Thoracic aorta (tissue), 2 donors: Measurements from ENCODE around the gene LRP2BP. TPM values are rescaled to one million over a fixed set of nuclear protein-coding genes. Genes with fewer than 3 reads are reported as not detected.

ENCODE experiments used
- ATAC-seq: fragments of 150-250 bp; one replicate; pipeline ENCODE4 v1.8.0; 2017; ENCODE audit warnings: low read depth; ENCODE audit not compliant: insufficient number of reproducible peaks, low FRiP score
- DNase-seq: peaks from one replicate; pipeline ENCODE4 v3.0.0-alpha.2; 2020; ENCODE audit warnings: low spot score
- H3K27ac ChIP-seq, 2 donors: fragments of 200-600 bp; sonication (generic); 1 replicate in 1 of 2; 2 replicates in 1 of 2; pipeline ENCODE4 v1.5.1; 2016; ENCODE audit warnings: mild to moderate bottlenecking in 2 of 2, moderate library complexity in 2 of 2
- H3K27me3 ChIP-seq: fragments of 200-600 bp; sonication (generic); replicated peaks from 2 replicates; pipeline ENCODE4 v1.6.0; 2016; ENCODE audit warnings: mild to moderate bottlenecking; ENCODE audit not compliant: insufficient read depth
- H3K36me3 ChIP-seq: fragments of 200-600 bp; sonication (generic); one replicate; pipeline ENCODE4 v1.5.1; 2016
- H3K4me1 ChIP-seq, 2 donors: fragments of 200-600 bp; sonication (generic); 1 replicate in 1 of 2; 2 replicates in 1 of 2; pipeline versions ENCODE4 v1.5.1 to v1.6.0; 2016; ENCODE audit warnings: low read depth in 2 of 2, mild to moderate bottlenecking in 1 of 2; ENCODE audit not compliant: control insufficient read depth in 1 of 2
- H3K4me3 ChIP-seq: fragments of 200-600 bp; sonication (generic); 2 replicates; pipeline ENCODE4 v1.5.1; 2016; ENCODE audit warnings: mild to moderate bottlenecking
- H3K9me3 ChIP-seq: fragments of 200-600 bp; sonication (generic); 2 replicates; pipeline ENCODE4 v1.5.1; 2016
- CTCF ChIP-seq: fragments of 200-600 bp; sonication (generic); IDR thresholded peaks from one replicate; pipeline ENCODE4 v1.5.1; 2019; ENCODE audit warnings: antibody characterized with exemption
- total RNA-seq, 2 donors: library from RNA; depleted of rRNA; stranded (reverse); fragments of >200 nt; gene quantifications; one replicate each; pipeline versions ENCODE4 v1.1.0 to v1.2.3, GENCODE V29; 2016

LRP2BP gene
- total RNA-seq, 2 donors from 2014 or later: 4.4 to 7.6 TPM

GRCh38 chr4:185421366-185422124 is 25.8 kb upstream of the LRP2BP start:
- Histone ChIP-seq H3K9me3 (no peaks in the 10 kb centered on the region), H3K27me3 (no peaks in the 10 kb centered on the region), H3K27ac (no peak overlapping the region), H3K36me3 (peaks cover 10% of the 10 kb centered on the region), H3K4me1 (peaks cover 22 to 45% of the 10 kb centered on the region in 2 donors), H3K4me3 (no peak overlapping the region)
- no peak for DNase-seq
- TF ChIP-seq CTCF: no peak
- ATAC-seq: no peak

- no peak for TF ChIP-seq CTCF
- no peaks in the 10 kb centered on the region for H3K9me3 ChIP-seq
Measured at GRCh38 chr4:185416955-185417354, 21.2 kb upstream of the LRP2BP start.

GRCh38 chr4:185412412-185412811 is 16.7 kb upstream of the LRP2BP start:
- DNase-seq: no peak
- H3K9me3 ChIP-seq: no peaks in the 10 kb centered on the region
- no peaks in the 10 kb centered on the region for H3K27me3 ChIP-seq
- H3K36me3 ChIP-seq: peaks cover 10% of the 10 kb centered on the region
- H3K4me1 ChIP-seq: peaks cover 7 to 12% of the 10 kb centered on the region in 2 donors
- H3K27ac ChIP-seq: peak overlapping the region; percentile 56 to 63
- TF ChIP-seq CTCF: no peak
- no peak overlapping the region for H3K4me3 ChIP-seq
- ATAC-seq: peak; percentile 40

More at GRCh38 chr4:185416955-185417354, 21.2 kb upstream of the LRP2BP start:
- no peak overlapping the region for H3K27ac ChIP-seq
- H3K27me3 ChIP-seq: no peaks in the 10 kb centered on the region
- no peak for DNase-seq
- H3K4me3 ChIP-seq: no peak overlapping the region
- peaks cover 9 to 26% of the 10 kb centered on the region in 2 donors for H3K4me1 ChIP-seq
- no peak for ATAC-seq
- H3K36me3 ChIP-seq: peaks cover 15% of the 10 kb centered on the region

GRCh38 chr4:185411849-185412248 is 16.1 kb upstream of the LRP2BP start:
- peak overlapping the region; percentile 56 to 63 for H3K27ac ChIP-seq
- H3K9me3 ChIP-seq: no peaks in the 10 kb centered on the region
- no peak for TF ChIP-seq CTCF
- ATAC-seq (no peak), DNase-seq (no peak)
- no peaks in the 10 kb centered on the region for H3K27me3 ChIP-seq
- H3K4me3 ChIP-seq: no peak overlapping the region
- peaks cover 7 to 12% of the 10 kb centered on the region in 2 donors for H3K4me1 ChIP-seq
- H3K36me3 ChIP-seq: peaks cover 7% of the 10 kb centered on the region

GRCh38 chr4:185408432-185408831 is 12.7 kb upstream of the LRP2BP start:
- H3K4me3 ChIP-seq: no peak overlapping the region
- ATAC-seq: no peak
- no peak overlapping the region for H3K27ac ChIP-seq
- H3K27me3 ChIP-seq: no peaks in the 10 kb centered on the region
- TF ChIP-seq CTCF: no peak
- H3K4me1 ChIP-seq: peaks cover 8 to 14% of the 10 kb centered on the region in 2 donors
- no peak for DNase-seq
- H3K36me3 ChIP-seq: no peaks in the 10 kb centered on the region
- H3K9me3 ChIP-seq: no peaks in the 10 kb centered on the region
